Ascending aorta (tissue), 2 donors: ENCODE results near the gene CBX7. TPM values are rescaled to one million over a fixed set of nuclear protein-coding genes. Genes with fewer than 3 reads are reported as not detected.

ENCODE experiments used
- DNase-seq, 2 donors: peaks; one replicate each; pipeline ENCODE4 v3.0.0-alpha.2; 2019; ENCODE audit warnings: low spot score in 2 of 2
- H3K27ac ChIP-seq, 2 donors: fragments of 200-600 bp; sonication (generic); one replicate each; pipeline ENCODE4 v1.5.1; 2016 to 2017; ENCODE audit warnings: mild to moderate bottlenecking in 1 of 2
- H3K27me3 ChIP-seq: fragments of 200-600 bp; sonication (generic); one replicate; pipeline ENCODE4 v1.5.1; 2017
- H3K36me3 ChIP-seq, 2 donors: fragments of 200-600 bp; sonication (generic); one replicate each; pipeline ENCODE4 v1.5.1; 2016
- H3K4me1 ChIP-seq, 2 donors: fragments of 200-600 bp; sonication (generic); one replicate each; pipeline ENCODE4 v1.5.1; 2016 to 2017; ENCODE audit warnings: mild to moderate bottlenecking in 1 of 2
- H3K4me3 ChIP-seq, 2 donors: fragments of 200-600 bp; sonication (generic); one replicate each; pipeline ENCODE4 v1.5.1; 2016 to 2017; ENCODE audit warnings: mild to moderate bottlenecking in 1 of 2
- H3K9me3 ChIP-seq, 2 donors: fragments of 200-600 bp; sonication (generic); one replicate each; pipeline ENCODE4 v1.5.1; 2016
- intact Hi-C: fragments of 100-400 bp; cut with DNase I; formaldehyde crosslinking; loops from one replicate; pipeline ENCODE4 v1.15.1; 2023
- total RNA-seq: library from RNA; depleted of rRNA; stranded (reverse); fragments of >200 nt; gene quantifications from one replicate; pipeline ENCODE4 v1.1.0, GENCODE V29; 2016
- TF ChIP-seq, protein P1 (sequence below), 3 experiments: fragments of 200-600 bp in 2 of 3; fragments of 450-650 bp in 1 of 3; sonication (generic) in 2 of 3; IDR thresholded peaks; one replicate each; pipeline ENCODE4 v1.5.1; 2016 to 2019; ENCODE audit warnings: antibody characterized with exemption in 3 of 3, mild to moderate bottlenecking in 1 of 3, moderate library complexity in 1 of 3

CBX7 gene
- total RNA-seq, 1 donor from 2014 or later, result 261 TPM

DNA sequence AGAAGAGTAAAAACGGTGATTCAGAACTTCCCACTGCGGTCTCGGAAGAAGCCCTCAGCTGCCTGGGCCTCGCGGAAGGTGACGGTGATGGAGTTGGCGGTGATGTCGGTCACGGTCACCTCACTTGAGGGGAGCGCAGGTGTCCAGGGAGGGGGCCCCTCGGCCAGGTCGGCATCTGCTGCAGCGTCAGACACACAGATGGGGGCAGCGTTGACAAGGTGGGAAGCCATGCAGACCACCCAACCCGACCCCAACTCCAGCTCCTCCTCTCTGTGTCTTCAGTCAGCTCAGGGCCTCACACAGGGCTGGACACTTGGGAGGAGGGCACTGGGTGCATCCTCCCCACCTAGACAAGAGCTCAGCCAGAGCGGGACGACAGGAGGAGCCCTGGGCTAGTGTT lies 18.6 kb downstream of the CBX7 start:
- Histone ChIP-seq H3K4me1 (no peaks in the 10 kb centered on the region), H3K4me3 (no peak overlapping the region), H3K27ac (no peak overlapping the region), H3K36me3 (peaks cover 35 to 72% of the 10 kb centered on the region in 2 donors), H3K9me3 (no peaks in the 10 kb centered on the region), H3K27me3 (no peaks in the 10 kb centered on the region)
- intact Hi-C loops, result no loop called here
- DNase-seq, result no peak
- TF ChIP-seq, protein P1, sequence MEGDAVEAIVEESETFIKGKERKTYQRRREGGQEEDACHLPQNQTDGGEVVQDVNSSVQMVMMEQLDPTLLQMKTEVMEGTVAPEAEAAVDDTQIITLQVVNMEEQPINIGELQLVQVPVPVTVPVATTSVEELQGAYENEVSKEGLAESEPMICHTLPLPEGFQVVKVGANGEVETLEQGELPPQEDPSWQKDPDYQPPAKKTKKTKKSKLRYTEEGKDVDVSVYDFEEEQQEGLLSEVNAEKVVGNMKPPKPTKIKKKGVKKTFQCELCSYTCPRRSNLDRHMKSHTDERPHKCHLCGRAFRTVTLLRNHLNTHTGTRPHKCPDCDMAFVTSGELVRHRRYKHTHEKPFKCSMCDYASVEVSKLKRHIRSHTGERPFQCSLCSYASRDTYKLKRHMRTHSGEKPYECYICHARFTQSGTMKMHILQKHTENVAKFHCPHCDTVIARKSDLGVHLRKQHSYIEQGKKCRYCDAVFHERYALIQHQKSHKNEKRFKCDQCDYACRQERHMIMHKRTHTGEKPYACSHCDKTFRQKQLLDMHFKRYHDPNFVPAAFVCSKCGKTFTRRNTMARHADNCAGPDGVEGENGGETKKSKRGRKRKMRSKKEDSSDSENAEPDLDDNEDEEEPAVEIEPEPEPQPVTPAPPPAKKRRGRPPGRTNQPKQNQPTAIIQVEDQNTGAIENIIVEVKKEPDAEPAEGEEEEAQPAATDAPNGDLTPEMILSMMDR (IDR thresholded peaks at IDR 0.05), result no peak

DNA sequence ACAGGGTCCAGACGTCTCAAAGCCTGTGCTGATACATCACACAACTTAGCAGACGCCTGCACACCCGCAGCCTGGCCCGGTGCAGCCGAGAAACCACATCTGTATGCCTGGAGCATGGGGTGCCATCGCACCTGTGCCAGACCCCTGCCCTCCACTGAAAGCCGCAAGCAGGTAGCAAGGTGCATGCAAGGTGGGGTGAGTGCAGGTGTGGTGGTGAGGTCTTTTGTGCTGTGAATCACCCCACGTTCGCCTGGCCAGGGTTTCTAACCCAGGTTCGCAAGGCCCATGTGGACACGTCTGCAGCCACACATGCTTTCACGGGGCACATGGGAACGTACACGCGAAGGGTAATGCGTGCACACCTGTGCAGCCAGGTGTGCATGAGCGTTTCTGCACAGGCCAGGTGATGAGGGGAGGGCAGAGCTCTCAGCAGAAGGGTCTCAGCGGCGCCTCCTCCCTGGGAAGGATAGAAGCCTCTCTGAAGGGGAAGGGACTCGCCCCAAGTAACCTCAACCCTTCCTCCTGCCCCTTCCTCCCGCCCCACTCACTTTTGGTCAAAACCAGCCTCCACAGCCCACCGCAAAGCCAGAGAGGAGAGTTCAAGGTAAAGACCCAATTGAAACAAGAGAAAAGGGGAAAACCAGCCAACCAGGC lies 19.5 kb downstream of the CBX7 start:
- intact Hi-C loops, result no loop called here
- DNase-seq, result no peak

DNA sequence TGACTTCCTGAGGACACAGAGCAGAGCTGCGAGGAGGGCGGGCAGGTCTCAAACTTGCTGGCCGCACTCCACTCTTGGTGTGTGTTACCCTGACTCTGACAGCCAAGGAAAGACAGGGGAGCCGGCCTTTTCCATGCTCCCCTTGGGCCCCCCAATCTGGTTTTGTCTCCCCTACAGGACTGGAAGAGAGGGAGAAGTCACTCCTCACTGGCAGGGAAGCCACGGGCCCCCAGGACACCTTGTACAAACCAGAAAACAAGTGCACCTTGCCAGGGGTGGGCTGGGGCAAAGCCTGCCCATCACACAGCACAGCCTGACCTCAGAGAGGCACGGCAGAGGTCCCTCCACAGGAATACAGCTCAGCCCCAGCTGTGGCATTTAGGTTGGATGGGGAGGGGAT lies 20.2 kb downstream of the CBX7 start:
- DNase-seq, result no peak
- H3K27me3 ChIP-seq, result no peaks in the 10 kb centered on the region
- intact Hi-C loops, result no loop called here
- no peak overlapping the region for H3K27ac ChIP-seq
- peaks cover 27 to 63% of the 10 kb centered on the region in 2 donors for H3K36me3 ChIP-seq
- H3K4me1 ChIP-seq, result no peaks in the 10 kb centered on the region
- H3K4me3 ChIP-seq, result no peak overlapping the region
- TF ChIP-seq, protein P1 (IDR thresholded peaks at IDR 0.05), result no peak
- no peaks in the 10 kb centered on the region for H3K9me3 ChIP-seq

More for the DNA sequence above, 19.5 kb downstream of the CBX7 start:
- Histone ChIP-seq H3K27me3 (no peaks in the 10 kb centered on the region), H3K9me3 (no peaks in the 10 kb centered on the region), H3K4me3 (no peak overlapping the region), H3K27ac (no peak overlapping the region), H3K4me1 (no peaks in the 10 kb centered on the region), H3K36me3 (peaks cover 27 to 66% of the 10 kb centered on the region in 2 donors)
- TF ChIP-seq, protein P1 (IDR thresholded peaks at IDR 0.05), result no peak

DNA sequence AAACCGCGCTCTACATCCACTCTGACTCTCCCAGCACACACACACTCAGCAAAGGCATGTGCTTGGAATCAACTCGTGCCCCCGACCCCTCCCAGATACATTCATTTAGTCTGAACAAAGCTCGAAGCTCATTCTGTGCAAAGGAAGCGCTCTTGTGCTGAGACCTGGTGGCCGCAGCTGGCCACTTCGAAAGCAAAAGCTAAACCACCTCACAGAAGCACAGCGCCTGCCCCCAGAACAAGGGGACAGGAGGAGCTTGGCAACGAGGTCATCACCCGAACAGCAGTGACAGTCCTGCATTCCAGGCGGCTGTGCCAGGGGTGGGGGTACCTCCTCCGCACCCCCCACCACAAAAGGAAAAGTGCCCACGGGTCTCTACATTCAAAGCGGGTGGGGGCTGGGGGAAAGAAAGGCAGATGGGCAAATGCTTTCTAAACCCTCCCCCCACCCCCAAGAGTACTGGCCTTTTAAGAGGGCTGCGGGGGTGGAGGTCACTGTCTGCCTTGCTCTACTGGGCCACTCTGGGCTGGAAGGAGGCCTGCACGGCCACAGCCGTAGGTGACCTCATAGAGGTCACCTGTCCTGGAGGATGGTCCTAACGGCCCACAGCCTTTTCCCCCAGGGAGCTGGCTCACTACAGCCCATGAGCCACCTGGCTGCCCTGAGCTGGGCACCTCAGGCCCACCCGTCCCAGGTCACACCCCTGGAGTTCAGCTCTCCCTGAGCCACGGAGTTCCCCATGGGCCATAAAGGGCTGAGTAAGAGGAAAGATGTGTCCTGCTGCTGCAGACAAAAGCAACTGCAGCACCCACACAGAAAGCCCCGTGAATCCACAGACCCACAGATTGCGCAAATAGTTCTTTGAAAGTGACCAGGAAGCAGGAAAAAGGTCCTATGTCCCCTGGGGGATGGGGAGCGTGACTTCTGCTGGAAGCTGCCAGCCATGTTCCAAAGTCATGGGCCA lies 21.3 kb downstream of the CBX7 start:
- H3K27me3 ChIP-seq, result no peaks in the 10 kb centered on the region
- no peaks in the 10 kb centered on the region for H3K9me3 ChIP-seq
- H3K27ac ChIP-seq, result no peak overlapping the region
- DNase-seq, result no peak
- intact Hi-C loops, result no loop called here
- peaks cover 27 to 63% of the 10 kb centered on the region in 2 donors for H3K36me3 ChIP-seq
- TF ChIP-seq, protein P1 (IDR thresholded peaks at IDR 0.05), result no peak
- H3K4me1 ChIP-seq, result no peaks in the 10 kb centered on the region
- no peak overlapping the region for H3K4me3 ChIP-seq

DNA sequence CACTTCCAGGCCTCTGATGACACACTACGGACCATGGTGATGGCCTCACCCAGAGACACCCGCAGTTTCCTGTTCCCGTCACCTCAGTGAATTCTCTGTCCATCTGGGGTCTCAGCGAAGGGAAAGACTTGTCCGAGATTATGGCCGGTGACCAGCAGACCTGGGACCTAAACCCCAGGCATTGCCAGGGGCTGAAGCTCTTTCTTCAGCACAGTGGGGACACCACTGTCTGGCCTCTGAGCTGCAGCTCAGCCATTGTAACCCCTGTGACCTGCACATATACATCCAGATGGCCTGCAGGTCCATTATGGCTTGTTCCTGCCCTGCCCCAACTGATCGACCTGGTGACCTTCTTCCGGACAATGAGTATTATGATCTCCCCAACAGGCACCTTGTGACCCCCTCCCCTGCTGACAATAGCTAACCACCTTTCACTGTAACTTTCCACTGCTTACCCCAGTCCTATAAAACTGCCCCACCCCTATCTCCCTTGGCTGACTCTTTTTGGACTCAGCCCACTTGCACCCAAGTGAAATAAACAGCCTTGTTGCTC lies 22.3 kb downstream of the CBX7 start:
- peaks cover 27 to 61% of the 10 kb centered on the region in 2 donors for H3K36me3 ChIP-seq
- no peak for DNase-seq
- no peak overlapping the region for H3K4me3 ChIP-seq
- H3K27me3 ChIP-seq, result no peaks in the 10 kb centered on the region
- TF ChIP-seq, protein P1 (IDR thresholded peaks at IDR 0.05), result no peak
- intact Hi-C loops, result no loop called here
- no peak overlapping the region for H3K27ac ChIP-seq
- no peaks in the 10 kb centered on the region for H3K9me3 ChIP-seq
- no peaks in the 10 kb centered on the region for H3K4me1 ChIP-seq
